ENCODE data around the gene MAPT. TPM values are rescaled to one million over a fixed set of nuclear protein-coding genes. Genes with fewer than 3 reads are reported as not detected.
"Not testable (repeated sequence)": the region's sequence is repeated elsewhere in the genome, so short reads cannot be mapped to it uniquely, and the experiment has no call there.

MAPT gene
- total RNA-seq, 4 donors from 2014 or later: 0.44 to 12.2 (median 3.3) TPM

DNA sequence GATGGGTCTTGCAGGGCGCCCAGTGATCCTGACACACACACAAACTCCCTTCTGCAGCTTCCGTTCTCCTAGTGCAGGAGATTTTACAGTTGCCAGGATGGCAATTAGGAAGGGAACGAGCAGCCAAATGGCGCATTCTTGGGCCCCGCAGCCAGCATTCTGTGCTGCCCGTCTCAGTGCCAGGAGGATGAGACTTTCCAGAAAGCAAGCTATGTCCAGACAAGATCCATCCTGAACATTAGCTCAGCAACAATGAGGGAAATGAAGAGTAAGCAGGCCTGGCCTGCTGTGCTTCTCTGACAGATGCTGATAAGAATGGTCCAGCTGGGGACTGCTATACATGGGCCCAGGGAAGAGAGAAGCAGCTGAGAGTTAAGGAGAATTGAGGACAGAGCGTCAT lies 33.2 kb upstream of the MAPT start:
- Histone ChIP-seq H3K4me3 (no peak overlapping the region), H3K4me1 (no peaks in the 10 kb centered on the region), H3K27ac (no peak overlapping the region), H3K36me3 (no peaks in the 10 kb centered on the region), H3K9me3 (no peaks in the 10 kb centered on the region), H3K27me3 (peaks cover 0 to 83% (median 0%) of the 10 kb centered on the region in 4 donors)
- WGBS, 2 donors: 76 to 81% methylated on average over 5 of the region's 7 CpGs
- intact Hi-C loops (cut with DNase I): no loop called here
- TF ChIP-seq CTCF (IDR thresholded peaks at IDR 0.05) (no peak), POLR2A (IDR thresholded peaks at IDR 0.05) (no peak)
- DNase-seq: no peak

DNA sequence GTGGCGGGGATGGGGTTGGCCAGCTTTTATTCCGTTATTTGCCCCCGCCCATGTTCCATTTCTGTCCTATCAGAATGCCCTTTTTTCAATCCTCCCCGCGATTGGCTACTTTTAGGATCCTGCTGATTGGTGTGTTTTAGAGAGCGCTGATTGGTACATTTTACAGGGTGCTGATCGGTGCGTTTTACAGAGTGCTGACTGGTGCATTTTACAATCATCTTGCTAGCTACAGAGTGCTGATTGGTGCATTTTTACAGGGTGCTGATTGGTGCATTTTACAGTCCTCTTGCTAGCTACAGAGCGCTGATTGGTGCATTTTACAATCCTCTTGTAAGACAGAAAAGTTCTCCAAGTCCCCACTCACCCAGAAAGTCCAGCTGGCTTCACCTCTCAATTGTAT lies 32.2 kb upstream of the MAPT start:
- H3K4me1 ChIP-seq; H3K27ac ChIP-seq; DNase-seq; H3K36me3 ChIP-seq; H3K9me3 ChIP-seq; H3K4me3 ChIP-seq; intact Hi-C loops (cut with DNase I): not testable (repeated sequence)
- 77 to 82% methylated on average over 9 of the region's 9 CpGs for WGBS, 2 donors
- H3K27me3 ChIP-seq: peaks cover 0 to 82% (median 0%) of the 10 kb centered on the region in 4 donors

GRCh38 chr17:45863857-45864654 lies 30.3 kb upstream of the MAPT start:
- Histone ChIP-seq H3K36me3 (no peaks in the 10 kb centered on the region), H3K4me1 (no peaks in the 10 kb centered on the region), H3K27me3 (peaks cover 0 to 67% (median 0%) of the 10 kb centered on the region in 4 donors), H3K27ac (no peak overlapping the region), H3K9me3 (no peaks in the 10 kb centered on the region), H3K4me3 (no peak overlapping the region)
- no peak for DNase-seq
- no peak for TF ChIP-seq POLR2A (IDR thresholded peaks at IDR 0.05)
- TF ChIP-seq CTCF (IDR thresholded peaks at IDR 0.05): no peak
- WGBS, 2 donors: 55 to 56% methylated on average over 4 to 6 of the region's 6 CpGs
- intact Hi-C loops (cut with DNase I): no loop called here

DNA sequence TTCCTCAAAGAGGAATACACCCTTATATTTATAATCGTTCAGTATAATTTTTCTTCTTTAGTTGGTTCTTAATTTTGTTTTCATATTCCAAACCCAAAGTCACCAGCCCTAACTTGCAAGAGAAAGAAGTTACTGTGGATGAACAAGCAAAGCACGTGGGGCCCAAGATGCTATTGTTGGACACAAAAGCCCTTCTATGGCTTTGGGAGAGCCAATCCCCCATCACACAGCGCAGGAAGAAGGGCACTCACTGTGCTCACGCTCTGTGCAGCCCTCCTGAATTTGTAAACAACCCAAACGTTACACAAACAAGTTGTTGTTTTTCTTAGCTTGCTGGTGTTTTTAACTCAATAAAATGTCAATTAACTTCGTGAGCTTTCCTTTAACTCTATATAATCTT lies 27.2 kb upstream of the MAPT start:
- Histone ChIP-seq H3K36me3 (no peaks in the 10 kb centered on the region), H3K4me1 (no peaks in the 10 kb centered on the region), H3K9me3 (no peaks in the 10 kb centered on the region), H3K27me3 (peaks cover 0 to 45% (median 0%) of the 10 kb centered on the region in 4 donors), H3K4me3 (no peak overlapping the region), H3K27ac (no peak overlapping the region)
- no peak for DNase-seq
- WGBS, 2 donors: 60 to 67% methylated on average over 6 of the region's 6 CpGs
- no peak for TF ChIP-seq POLR2A (IDR thresholded peaks at IDR 0.05)
- no peak for TF ChIP-seq CTCF (IDR thresholded peaks at IDR 0.05)
- intact Hi-C loops (cut with DNase I): no loop called here

DNA sequence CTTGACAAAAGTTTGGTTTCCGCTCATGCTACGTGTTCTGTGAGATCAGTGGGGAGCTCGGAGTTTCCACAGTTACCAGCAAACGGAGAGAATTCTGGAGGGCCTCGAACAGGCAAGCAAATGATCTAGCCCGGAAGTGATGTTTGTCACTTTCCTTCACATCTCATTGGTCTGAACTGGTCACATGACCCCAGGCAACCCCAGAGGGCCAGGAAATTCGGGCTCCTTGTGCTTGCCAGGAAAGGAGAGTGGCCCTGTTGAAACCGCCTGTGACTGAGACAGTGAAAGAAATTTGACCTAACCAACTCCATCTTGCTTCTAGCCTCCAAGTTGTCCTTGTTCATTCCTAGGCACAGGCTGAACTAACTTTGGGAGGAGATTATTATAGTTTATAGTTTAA lies 26.7 kb upstream of the MAPT start:
- Histone ChIP-seq H3K27ac (no peak overlapping the region), H3K27me3 (peaks cover 0 to 47% (median 0%) of the 10 kb centered on the region in 4 donors), H3K36me3 (no peaks in the 10 kb centered on the region), H3K4me1 (no peaks in the 10 kb centered on the region), H3K4me3 (no peak overlapping the region), H3K9me3 (no peaks in the 10 kb centered on the region)
- TF ChIP-seq CTCF (IDR thresholded peaks at IDR 0.05) (no peak), POLR2A (IDR thresholded peaks at IDR 0.05) (no peak)
- intact Hi-C loops (cut with DNase I): no loop called here
- 64 to 71% methylated on average over 8 of the region's 8 CpGs for whole genome bisulfite sequencing, 2 donors
- no peak for DNase-seq
